Kidney (tissue), 14 donors: ENCODE data around the gene TCTA. TPM values are rescaled to one million over a fixed set of nuclear protein-coding genes. Genes with fewer than 3 reads are reported as not detected.

ENCODE experiments used
- DNase-seq, 5 donors: peaks; one replicate each; pipeline ENCODE4 v3.0.0-alpha.2; 2013 to 2020
- FAIRE-seq: peaks from 2 replicates; lab custom pipeline; 2012; peaks lifted over from hg19 to GRCh38; lab: Jason Lieb, UNC
- H3K27ac ChIP-seq, 2 donors: one replicate each; pipeline ENCODE4 v1.7.0; 2013; ENCODE audit warnings: low read depth in 2 of 2, low read length in 2 of 2, inconsistent platforms in 1 of 2
- H3K27me3 ChIP-seq: one replicate; pipeline ENCODE4 v1.7.1; 2013; ENCODE audit warnings: low read length, inconsistent platforms; ENCODE audit not compliant: control insufficient read depth, insufficient read depth
- H3K36me3 ChIP-seq, 3 donors: one replicate each; pipeline versions ENCODE4 v1.7.0 to v1.7.1; 2013; ENCODE audit warnings: low read length in 3 of 3, control low read depth in 1 of 3, inconsistent platforms in 1 of 3; ENCODE audit not compliant: insufficient read depth in 3 of 3, control insufficient read depth in 2 of 3
- H3K4me1 ChIP-seq, 3 donors: one replicate each; pipeline versions ENCODE4 v1.7.0 to v1.7.1; 2013; ENCODE audit warnings: low read length in 3 of 3, inconsistent platforms in 1 of 3, low read depth in 1 of 3; ENCODE audit not compliant: control insufficient read depth in 2 of 3, insufficient read depth in 2 of 3
- H3K4me3 ChIP-seq, 3 donors: one replicate each; pipeline versions ENCODE4 v1.7.0 to v1.8.1; 2013; ENCODE audit warnings: low read length in 3 of 3, control low read depth in 1 of 3, inconsistent platforms in 1 of 3
- H3K9ac ChIP-seq, 3 donors: one replicate each; pipeline versions ENCODE4 v1.7.0 to v1.7.1; 2013; ENCODE audit warnings: low read length in 3 of 3, control low read depth in 1 of 3, inconsistent platforms in 1 of 3
- H3K9me3 ChIP-seq, 3 donors: one replicate each; pipeline versions ENCODE4 v1.7.0 to v1.7.1; 2013; ENCODE audit warnings: low read length in 3 of 3, control low read depth in 1 of 3, inconsistent platforms in 1 of 3; ENCODE audit not compliant: control insufficient read depth in 2 of 3, insufficient read depth in 1 of 3
- CTCF ChIP-seq: IDR thresholded peaks from 3 replicates; pipeline ENCODE4 v1.5.1; 2012; ENCODE audit warnings: mild to moderate bottlenecking, moderate library complexity, borderline replicate concordance; ENCODE audit not compliant: insufficient read depth; ENCODE audit errors: extremely low read depth
- intact Hi-C: fragments of 100-400 bp; cut with DNase I; formaldehyde crosslinking; loops from one replicate; pipeline ENCODE4 v1.11.1; 2022
- polyA plus RNA-seq: library from polyadenylated mRNA; stranded (reverse); fragments of 350-450 nt; fragmentation: Illumina TruSeq; extraction: RNeasy Lipid Tissue Mini Kit (QIAGEN cat#74804); gene quantifications from one replicate; pipeline ENCODE4 v1.2.3, GENCODE V29; 2014; ENCODE audit warnings: low read depth, low replicate concordance; ENCODE audit not compliant: insufficient read depth
- total RNA-seq: library from RNA; stranded (reverse); fragmentation: NEBNext Ultra II Directional; extraction: Animal tissue kit (Norgen Biotek cat#: 25700); gene quantifications from one replicate; pipeline ENCODE4 v1.2.1, GENCODE V29; 2021
- donor health status: control.
- donor health status: control.
- donor health status: control.
- donor health status: control.
- donor health status: control.
- donor health status: DM: yes; HTN: yes; CAD: no.
- donor health status: Normal renal cell carcinoma (clear cell type).

The TCTA gene
- total and polyA plus RNA-seq, 2 donors from 2014 or later: 76.7 to 83.2 TPM

- DNase-seq: no peak
- TF ChIP-seq CTCF: no peak
- no peak for FAIRE-seq
- Histone ChIP-seq H3K4me3 (no peak overlapping the region), H3K27me3 (no peaks in the 10 kb centered on the region), H3K4me1 (peaks cover 0 to 27% (median 16%) of the 10 kb centered on the region in 3 donors), H3K36me3 (no peaks in the 10 kb centered on the region), H3K9me3 (no peaks in the 10 kb centered on the region), H3K27ac (no peak overlapping the region), H3K9ac (no peak overlapping the region)
- intact Hi-C loops: no loop called here
Measured at GRCh38 chr3:49456466-49456865, 44.2 kb downstream of the TCTA start.

GRCh38 chr3:49460188-49460890 lies 48.1 kb downstream of the TCTA start:
- FAIRE-seq (no peak), DNase-seq (no peak)
- intact Hi-C loops: no loop called here
- Histone ChIP-seq H3K9me3 (no peaks in the 10 kb centered on the region), H3K27ac (peak overlapping the region; percentile 3 to 48), H3K9ac (no peak overlapping the region), H3K36me3 (no peaks in the 10 kb centered on the region), H3K4me3 (no peak overlapping the region), H3K4me1 (peaks cover 0 to 32% (median 19%) of the 10 kb centered on the region in 3 donors), H3K27me3 (no peaks in the 10 kb centered on the region)
- TF ChIP-seq CTCF: no peak

GRCh38 chr3:49460956-49461355 lies 48.7 kb downstream of the TCTA start:
- H3K9me3 ChIP-seq: no peaks in the 10 kb centered on the region
- no peaks in the 10 kb centered on the region for H3K36me3 ChIP-seq
- FAIRE-seq (no peak), DNase-seq (no peak)
- peak overlapping the region; percentile 75 to 76 for H3K27ac ChIP-seq
- H3K4me3 ChIP-seq: no peak overlapping the region
- intact Hi-C loops: no loop called here
- H3K4me1 ChIP-seq: peaks cover 0 to 28% (median 19%) of the 10 kb centered on the region in 3 donors
- TF ChIP-seq CTCF: no peak
- H3K9ac ChIP-seq: peak overlapping the region in 1 of 3 donors; percentile 8
- no peaks in the 10 kb centered on the region for H3K27me3 ChIP-seq
